Measurements from ENCODE around the gene GIT2.
"Not testable (repeated sequence)": the region's sequence is repeated elsewhere in the genome, so short reads cannot be mapped to it uniquely, and the experiment has no call there.

The GIT2 gene

DNA sequence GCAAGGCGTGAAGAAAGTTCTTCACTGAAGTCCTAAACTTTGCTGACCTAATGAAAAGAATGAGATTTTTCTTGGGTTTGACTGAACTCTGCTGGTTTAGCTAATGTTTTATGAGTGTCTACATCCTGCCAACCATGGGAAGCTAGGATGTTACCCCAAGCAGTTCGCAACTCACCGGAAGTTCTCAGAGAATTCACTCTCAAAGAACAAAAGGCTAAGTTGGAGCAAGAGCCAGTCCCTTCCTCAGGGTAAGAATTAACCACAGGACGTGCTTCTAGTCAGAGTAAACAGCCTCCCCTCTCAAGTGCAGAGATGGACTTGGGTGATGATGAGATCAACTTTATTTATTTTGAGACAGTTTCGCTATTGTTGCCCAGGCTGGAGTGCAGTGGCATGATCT, 58.8 kb downstream of the GIT2 start:
- no peak for DNase-seq (ENCODE audit: insufficient read length, low spot score)
- TF ChIP-seq POLR2A (IDR thresholded peaks at IDR 0.05; ENCODE audit: low read depth, low read length): no peak

DNA sequence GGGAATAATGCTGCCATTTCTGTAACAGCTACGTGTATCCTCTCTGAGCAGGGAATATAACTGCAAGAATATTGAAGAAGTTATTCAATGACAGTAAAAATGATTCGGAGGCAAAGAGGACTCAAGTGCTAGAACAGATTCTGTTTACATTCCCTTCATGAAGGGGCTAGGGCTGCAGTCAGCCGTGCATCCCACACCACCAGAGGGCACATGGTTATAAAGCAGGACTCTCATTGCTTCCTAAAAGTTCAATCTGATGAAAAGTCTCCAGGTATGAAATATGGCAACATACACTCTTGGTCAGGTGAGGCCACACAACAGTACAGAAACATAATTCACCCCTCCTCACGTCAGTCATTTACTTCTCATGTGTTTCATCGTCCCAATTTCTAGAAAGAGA, 62.1 kb downstream of the GIT2 start:
- no peak for DNase-seq (ENCODE audit: insufficient read length, low spot score)
- peak; percentile 20 for FAIRE-seq
- no peak for TF ChIP-seq POLR2A (IDR thresholded peaks at IDR 0.05; ENCODE audit: low read depth, low read length)

More for the DNA sequence above, 58.8 kb downstream of the GIT2 start:
- FAIRE-seq: no peak

DNA sequence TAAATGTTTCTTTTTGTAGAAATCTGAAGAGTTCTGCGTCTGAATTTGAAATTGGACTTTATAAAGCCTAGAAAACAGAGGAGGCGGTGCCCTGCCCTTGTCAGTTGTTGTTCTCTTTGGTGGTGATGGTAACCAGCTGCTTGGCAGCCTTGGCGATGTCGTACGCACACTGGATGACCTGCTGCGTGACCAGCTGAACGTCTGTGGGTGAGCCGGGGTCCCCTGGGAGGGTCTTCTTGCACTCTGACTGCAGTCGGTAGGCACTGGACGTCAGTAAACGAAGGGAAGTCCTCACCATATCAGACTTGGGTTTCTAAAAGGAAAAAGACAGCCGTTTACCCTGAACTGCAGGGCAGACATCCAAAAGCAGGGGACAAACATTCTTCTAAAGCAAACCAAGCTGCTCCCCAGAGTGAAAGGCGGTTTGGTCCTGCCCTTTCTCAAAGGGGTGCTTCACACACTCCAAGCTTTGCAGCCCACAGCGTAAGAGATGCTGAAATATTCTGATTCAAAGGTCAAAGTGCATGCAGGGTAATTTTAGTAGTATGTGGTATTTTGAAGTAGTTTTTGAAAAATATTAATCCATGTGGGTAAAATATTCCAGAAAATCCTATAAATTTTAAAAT, 63.2 kb downstream of the GIT2 start:
- DNase-seq (ENCODE audit: insufficient read length, low spot score): no peak
- FAIRE-seq: no peak
- no peak for TF ChIP-seq POLR2A (IDR thresholded peaks at IDR 0.05; ENCODE audit: low read depth, low read length)

DNA sequence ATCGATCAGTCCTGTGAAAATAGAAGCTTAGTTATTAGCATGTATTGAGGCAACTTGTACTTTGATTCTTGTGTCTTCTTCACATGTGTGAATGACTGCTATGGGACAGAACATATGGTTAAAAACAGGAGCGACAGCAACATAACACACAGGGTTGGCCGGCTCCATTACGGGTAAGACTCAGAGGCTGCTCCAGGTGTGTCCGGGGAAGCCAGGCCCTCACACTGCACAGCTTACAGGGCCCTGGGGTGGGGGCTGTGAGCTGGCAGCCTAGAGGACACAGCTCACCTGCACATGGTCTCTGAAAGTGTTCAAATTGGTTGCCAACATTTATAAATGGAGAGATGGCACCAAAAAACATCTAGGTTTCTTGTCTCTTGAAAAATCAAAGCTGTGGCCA, 65.0 kb downstream of the GIT2 start:
- DNase-seq (ENCODE audit: insufficient read length, low spot score) (no peak), FAIRE-seq (no peak)
- TF ChIP-seq POLR2A (IDR thresholded peaks at IDR 0.05; ENCODE audit: low read depth, low read length): no peak

DNA sequence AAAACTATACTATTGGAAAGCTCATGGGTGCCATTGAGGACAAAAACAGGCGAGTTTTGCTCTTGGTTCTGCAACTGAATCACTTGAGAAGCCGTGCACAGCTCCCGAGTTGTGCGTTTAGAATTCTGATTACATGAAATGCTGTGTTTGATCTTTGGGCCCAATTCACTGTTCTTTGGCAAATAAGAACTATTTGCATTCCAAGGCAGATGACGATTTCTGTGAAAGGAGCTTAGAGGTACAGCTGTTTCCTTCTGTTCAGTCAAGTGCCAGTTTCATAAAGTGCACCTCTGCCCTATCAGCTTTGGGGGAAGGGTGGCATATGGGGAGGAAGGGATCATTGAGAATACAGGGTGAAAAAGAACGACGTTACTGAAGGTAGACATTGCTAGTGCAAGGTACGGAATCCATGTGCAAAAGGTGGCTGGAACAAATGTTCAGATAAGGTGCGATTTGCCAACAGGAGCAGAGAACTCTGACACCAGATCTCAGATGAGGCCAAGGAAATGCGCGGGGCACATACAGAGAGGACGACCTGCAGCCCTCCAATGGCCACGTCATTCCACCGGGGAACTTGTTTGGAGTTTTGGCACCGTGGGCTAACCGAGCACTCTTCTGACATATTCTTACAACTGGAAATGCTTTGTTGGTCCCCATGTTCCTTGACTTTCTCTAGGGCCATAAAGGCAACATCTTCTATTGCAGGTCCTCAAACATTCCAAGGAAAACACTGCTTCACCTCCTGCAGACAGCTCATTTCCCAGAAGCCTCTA, 66.0 kb downstream of the GIT2 start:
- no peak for DNase-seq (ENCODE audit: insufficient read length, low spot score)
- TF ChIP-seq POLR2A (IDR thresholded peaks at IDR 0.05; ENCODE audit: low read depth, low read length): no peak
- no peak for FAIRE-seq

DNA sequence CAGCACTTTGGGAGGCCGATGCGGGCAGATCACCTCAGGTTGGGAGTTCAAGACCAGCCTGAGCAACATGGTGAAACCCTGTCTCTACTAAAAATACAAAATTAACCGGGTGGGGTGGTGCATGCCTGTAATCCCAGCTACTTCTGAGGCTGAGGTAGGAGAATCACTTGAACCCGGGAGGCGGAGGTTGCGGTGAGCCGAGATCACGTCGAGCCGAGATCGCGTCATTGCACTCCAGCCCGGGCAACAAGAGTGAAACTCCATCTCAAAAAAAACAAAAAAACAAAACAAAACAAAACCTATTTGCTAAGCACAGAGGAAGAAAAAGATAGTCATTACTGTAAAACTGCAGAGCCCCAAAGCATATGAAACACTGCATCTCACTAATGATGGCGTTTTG, 66.8 kb downstream of the GIT2 start:
- DNase-seq (ENCODE audit: insufficient read length, low spot score); FAIRE-seq: not testable (repeated sequence)

DNA sequence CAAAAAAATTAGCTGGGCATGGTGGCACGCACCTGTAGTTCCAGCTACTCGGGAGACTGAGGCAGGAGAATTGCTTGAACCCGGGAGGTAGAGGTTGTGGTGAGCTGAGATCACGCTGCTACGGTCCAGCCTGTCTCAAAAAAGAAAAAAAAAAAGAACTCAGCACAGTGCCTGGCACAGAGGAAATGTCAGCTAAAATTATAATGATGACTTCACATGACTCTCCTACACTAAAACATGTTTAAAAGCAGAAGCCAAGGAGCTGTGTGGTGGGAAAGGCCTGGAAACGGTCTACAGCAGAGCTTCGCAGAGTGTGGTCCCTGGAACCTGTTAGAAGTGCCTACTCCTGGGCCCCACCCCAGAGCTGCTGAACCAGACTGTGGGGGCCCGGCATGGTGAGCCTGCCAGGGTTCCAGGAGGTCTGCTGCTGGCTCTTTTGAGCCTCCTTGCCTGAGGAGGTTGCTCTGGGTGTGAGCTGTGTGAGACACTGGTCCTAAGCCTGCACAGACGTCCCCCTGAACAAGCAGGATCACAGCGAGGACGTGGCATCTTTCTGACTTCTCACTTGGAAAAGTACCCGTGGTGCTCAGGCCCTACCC, 68.0 kb downstream of the GIT2 start:
- no peak for TF ChIP-seq POLR2A (IDR thresholded peaks at IDR 0.05; ENCODE audit: low read depth, low read length)
- no peak for FAIRE-seq

DNA sequence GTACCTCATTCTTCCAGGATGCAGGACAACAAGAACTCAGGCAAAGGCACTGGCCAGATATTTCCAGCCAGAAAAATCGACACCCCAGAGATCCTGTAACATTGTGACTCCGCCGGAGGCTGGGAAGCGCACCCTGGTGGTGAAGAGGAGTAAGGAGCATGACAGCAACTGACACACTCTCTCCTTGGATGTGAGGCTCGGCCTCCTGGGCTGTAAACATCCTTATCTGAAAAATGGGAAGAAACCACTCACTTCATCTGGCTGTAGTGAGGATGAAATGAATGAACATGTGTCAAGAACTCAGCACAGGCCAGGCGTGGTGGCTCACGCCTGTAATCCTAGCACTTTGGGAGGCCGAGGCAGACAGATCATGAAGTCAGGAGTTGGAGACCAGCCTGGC, 68.5 kb downstream of the GIT2 start:
- no peak for TF ChIP-seq POLR2A (IDR thresholded peaks at IDR 0.05; ENCODE audit: low read depth, low read length)
- DNase-seq (ENCODE audit: insufficient read length, low spot score) (peak; percentile 60), FAIRE-seq (peak; percentile 58)

More for the DNA sequence above, 68.0 kb downstream of the GIT2 start:
- DNase-seq (ENCODE audit: insufficient read length, low spot score): no peak

DNA sequence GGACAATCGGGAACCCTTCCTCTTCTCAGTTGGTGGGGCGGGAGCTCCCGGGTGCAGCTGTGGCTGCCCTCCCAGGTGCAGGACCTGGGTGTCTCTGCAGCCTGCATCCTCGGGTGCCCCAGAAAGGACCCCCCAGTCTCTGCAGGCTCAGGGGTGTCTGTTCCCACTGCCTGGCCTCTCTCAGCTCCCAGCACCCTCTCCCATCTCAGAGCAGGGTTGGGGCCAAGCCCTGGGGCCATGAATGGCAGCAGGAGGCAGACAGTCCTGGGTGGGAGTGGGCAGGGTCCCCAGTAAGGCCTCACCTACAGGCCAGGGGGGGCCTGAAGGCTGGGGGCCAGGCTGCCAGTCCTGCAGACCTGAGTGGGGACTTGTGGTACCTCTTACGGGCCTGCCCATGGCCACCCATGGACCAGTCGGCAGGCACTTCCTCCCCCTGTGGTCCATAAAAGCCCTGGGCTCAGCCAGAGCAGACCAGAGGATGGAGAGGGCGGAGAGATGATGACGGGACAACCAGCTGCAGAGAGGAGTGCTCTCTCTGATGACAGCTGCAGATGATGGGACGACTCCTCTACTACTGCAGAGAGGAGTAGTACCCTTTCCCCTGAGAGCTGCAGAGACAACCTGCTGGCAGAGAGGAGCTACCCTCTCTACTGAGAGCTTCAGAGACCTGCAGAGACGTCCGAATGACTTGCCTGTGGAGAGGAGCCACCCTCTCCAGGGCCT, 69.5 kb downstream of the GIT2 start:
- FAIRE-seq (no peak), DNase-seq (ENCODE audit: insufficient read length, low spot score) (no peak)
- TF ChIP-seq POLR2A (IDR thresholded peaks at IDR 0.05; ENCODE audit: low read depth, low read length): no peak

DNA sequence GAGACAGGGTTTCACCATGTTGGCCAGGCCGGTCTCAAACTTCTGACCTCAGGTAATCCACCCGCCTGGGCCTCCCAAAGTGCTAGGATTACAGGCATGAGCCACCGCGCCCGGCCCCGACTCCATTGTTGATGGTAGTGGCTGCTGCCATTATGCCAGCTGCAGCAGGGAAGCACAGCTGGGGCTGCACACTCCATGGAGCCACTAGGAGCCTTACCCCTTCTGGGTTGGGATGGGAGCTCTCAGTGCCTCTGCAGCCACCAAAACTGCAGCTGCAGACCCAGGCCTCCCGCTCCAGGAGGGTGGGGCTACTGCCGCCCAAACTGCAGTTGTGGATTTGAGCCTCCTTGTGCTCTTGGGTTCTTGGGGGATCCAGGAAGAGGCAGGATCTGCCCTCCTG, 70.2 kb downstream of the GIT2 start:
- FAIRE-seq (no peak), DNase-seq (ENCODE audit: insufficient read length, low spot score) (no peak)
- TF ChIP-seq POLR2A (IDR thresholded peaks at IDR 0.05; ENCODE audit: low read depth, low read length): no peak

DNA sequence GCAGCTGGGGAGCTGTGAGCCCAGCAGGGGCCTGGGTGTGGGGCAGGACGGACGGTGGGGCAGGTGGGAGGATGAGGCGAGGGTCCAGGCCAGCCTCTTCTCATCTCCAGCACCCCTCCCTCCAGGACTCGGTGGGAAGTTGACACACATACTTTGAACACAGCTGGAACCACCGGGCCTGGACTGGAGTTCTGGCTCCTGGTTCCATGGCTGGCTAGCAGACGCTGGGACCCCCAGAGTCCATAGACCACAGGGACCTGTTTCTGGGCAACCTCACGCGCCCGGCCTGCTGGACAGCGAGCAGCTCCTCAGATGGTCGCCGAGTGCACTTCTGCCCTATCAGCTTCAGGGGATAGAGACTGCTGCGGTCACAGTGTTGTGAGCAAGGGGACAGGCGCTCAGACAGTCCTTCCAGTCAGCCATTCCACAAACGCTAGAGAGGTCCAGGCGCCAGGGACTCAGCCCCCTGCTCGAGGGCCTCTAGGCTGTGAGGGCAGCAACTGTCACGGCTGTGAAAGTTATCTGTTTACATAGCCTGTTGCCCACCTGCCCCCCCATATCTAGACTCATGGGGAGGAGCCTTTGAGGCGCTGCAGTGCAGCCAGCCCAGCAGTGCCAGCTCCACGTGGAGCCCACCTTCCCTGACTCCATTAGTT, 70.9 kb downstream of the GIT2 start:
- TF ChIP-seq POLR2A (IDR thresholded peaks at IDR 0.05; ENCODE audit: low read depth, low read length): no peak
- FAIRE-seq: no peak
- no peak for DNase-seq (ENCODE audit: insufficient read length, low spot score)

DNA sequence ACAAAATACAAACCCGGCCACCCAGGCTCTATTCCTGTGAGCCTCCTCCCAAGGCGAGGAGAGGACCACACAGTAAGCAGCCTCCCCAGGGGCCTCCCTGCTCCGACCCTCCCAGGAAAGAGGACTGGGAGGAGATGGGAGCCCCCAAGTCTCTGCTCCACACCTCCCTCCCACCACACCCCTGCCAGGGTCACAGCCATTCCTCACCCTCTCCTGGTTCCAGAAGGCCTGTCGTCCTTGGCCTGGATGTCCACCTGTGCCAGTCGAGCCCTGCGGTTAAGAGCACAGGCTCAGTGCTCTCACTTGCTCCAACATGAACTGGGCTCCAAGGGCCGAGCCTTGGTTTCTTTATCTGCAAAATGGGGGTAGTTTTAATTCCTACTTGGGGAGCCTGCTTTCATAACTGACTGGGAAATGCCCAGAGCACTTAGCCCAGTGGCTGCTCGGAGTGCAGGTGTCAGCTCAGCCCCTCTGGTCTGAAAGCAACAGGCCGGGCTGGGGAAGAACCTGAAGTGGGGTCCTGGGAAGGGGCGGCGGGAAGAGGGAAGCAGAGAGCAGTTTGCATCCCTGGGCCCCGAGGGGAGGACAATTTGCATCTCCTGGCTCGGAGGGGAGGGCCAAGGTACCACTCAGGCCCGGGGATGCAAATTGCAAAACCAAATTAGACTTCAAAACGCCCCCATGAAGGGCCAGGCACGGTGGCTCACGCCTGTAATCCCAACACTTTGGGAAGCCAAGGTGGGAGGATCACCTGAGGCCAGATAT, 72.5 kb downstream of the GIT2 start:
- no peak for TF ChIP-seq POLR2A (IDR thresholded peaks at IDR 0.05; ENCODE audit: low read depth, low read length)
- DNase-seq (ENCODE audit: insufficient read length, low spot score): no peak
- no peak for FAIRE-seq

DNA sequence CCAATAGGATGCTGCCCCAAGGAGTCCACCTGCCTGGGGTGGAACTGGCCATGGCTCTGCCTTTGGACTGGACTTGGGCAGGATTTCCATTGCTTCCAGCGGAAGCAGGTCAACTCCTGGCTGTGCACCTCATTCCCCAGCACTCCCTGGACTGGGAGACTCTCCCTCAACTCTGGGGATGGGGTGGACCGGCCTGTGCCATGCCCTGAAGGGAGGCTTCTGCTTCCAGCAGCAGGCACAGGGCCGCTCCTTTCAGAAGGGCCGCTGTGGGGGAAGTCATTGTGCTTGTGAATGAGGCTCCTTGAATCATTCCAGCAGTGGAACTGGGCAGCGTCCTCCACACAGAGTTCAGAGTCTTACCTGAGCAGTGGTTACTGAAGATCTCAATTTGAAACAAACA, 73.1 kb downstream of the GIT2 start:
- DNase-seq (ENCODE audit: insufficient read length, low spot score): no peak
- FAIRE-seq: no peak
- no peak for TF ChIP-seq POLR2A (IDR thresholded peaks at IDR 0.05; ENCODE audit: low read depth, low read length)
